ENCODE results near the gene COL12A1.

The COL12A1 gene

GRCh38 chr6:75176076-75176582, 29.7 kb downstream of the COL12A1 start:
- no peak for DNase-seq (ENCODE audit: low read depth)

DNA sequence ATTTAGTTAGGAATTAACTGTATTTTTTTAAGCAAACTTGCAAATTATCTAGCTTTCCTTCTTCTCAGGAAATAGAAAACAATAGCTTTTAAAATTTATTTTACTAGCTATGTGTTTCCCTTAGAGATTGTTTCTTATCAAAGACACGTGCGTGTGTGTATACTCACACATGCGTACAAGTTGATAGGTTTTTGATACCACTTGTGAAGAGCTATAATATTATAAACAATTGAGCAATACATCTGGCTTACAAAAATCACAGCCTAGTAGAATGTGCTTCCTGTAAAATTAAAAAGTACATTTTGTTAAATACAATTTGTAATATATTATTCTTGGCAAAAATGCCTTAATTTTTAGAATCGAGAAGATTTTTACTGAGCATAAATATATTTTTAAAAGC, 33.9 kb downstream of the COL12A1 start:
- no peak for DNase-seq (ENCODE audit: low read depth)

DNA sequence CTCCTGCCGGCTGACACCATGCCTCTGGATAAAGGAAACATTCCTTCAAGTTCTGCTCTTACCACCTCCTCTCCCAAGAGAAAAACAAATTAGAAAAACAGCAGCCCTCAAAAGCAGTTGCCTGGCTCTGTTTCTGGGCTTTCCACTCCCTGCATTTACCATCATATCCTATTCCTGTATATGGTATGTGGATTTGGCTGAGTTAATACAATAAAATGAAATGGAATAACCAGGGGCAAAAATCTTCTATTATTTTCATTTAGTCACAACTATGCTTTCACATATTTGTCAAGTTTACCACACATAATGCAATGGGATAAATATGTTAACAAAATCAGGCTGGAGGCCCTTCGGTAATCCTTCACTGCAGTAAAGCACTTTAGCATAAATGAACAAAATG, 34.3 kb downstream of the COL12A1 start:
- no peak for DNase-seq (ENCODE audit: low read depth)

DNA sequence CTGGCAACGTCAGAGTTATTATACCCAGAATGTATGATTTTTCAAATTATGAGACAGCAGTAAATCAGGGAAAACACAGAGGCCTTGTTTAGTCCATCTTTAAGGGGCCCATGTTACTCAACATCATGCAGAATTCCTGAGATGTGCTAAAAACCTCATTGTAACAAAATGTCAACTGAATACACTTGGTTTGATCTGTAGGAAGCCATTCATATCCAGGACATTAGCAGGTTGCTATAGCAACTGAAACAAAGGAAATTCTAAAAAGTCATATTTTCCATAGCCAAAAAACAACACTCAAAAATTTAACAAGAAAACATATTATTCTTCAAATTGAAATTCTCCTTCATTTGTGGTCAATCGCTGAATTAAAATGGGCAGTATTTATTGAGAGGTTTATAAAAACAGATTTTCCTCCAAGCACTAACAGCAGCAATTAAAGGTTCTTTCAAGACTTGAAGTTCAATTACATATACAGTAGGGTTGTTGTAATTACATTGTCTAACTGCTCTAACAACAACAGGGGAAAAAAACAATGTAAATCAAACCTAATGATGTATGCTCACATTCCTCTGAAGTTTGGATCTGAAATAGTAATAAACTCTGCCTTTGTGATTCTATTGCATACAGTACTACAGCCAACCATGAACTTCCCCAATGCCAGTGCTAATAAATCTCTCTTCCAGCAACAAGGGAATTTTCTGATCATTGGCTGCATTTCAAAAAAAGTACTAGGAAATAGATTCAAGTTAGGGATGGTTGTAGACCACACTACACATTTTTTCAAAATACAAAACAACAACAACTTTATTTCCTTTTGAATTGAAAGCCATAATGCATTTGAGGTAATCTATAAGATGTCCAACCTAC, 34.9 kb downstream of the COL12A1 start:
- no peak for DNase-seq (ENCODE audit: low read depth)

DNA sequence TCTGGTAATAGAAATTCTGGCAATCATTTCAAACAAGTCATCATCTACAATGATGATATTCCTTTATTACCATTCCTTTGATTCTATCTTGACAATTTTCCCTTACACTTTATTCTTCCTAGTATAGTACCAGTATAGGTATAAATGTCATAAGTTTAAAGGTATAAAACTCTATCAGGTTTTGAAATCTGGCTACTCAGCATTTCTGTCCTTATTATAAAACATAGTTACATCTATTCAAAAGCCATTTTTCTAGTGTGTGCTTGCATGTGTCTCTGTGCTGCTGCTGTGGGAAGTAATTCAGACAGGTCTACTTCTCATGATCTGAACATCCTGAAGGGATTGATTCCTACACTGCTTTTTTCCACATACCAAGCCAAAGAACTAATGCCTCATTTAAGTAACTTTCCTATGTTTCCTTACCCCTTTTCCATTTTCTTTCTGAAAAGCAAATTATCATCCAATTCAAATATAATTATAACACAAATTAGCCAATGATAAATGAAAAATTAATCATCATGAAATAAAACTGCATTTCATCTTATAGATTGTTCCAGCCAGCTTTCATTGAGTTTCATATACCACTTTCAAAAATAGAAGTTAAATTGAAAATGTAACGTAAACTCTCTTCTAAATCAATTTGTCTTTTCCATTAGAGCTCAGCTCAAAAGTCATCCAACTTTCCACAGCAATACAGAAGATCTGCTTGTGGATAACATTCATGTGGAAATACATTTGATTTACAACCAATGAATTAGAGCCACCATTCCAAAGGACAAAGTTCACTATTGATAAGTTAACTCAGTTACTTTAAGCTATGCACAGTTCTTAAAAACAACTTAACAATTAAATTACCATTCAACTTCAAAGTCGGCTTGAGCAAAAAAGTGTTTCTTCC, 35.9 kb downstream of the COL12A1 start:
- DNase-seq (ENCODE audit: low read depth): no peak

DNA sequence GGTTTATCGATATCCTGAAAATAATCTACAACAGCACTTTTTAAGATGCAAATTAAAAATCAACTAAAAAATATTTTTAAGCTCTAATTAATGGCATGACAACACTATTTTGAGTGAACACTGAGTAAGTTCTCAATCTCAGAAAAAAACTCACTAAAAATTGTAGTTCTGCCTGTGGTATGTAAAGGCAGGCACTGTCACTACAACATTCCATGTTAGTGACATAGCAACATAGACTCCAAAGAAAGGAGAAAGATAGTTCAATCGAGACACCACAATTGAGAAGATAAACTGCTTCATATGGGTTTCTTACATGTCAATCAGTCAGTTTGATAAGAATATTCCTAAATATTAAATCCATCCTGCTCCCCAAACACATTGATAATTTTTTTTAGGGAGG, 38.0 kb downstream of the COL12A1 start:
- no peak for DNase-seq (ENCODE audit: low read depth)

DNA sequence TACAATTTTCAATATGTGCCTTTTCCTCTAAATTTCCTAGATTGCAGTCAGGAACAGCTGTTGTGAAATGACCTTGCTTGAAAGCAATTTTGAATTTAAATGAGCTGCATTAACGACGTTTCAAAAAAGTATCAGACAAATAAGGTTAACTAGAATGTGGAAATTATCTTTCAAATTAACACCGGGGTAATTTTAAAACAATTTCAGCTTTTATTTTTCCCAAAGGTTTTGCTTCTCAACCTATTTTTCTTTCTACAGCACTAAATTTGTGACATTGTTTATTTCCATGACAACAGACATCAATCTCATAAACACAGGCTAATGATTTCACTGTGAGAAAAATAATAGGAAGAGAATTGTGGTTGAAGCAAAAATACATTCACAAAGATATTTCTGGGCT, 38.5 kb downstream of the COL12A1 start:
- DNase-seq (ENCODE audit: low read depth): no peak

DNA sequence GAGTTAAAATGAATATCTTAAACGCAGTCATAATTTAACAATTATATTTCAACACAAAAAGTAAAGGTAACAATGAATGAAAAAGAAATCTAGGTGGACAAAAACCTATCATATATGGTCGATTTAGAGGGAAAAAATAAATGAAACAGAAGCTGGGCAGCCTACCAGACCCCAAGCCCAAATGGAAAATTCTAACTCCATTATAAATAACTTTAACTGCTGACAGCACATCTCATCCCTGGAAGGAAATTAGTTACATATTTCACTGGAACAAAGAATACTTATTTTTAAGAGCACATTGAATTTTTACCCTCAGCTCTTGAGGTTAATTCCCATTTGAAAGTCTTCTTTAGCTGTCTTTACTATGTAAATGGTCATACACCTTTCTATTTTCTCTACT, 39.1 kb downstream of the COL12A1 start:
- no peak for DNase-seq (ENCODE audit: low read depth)

DNA sequence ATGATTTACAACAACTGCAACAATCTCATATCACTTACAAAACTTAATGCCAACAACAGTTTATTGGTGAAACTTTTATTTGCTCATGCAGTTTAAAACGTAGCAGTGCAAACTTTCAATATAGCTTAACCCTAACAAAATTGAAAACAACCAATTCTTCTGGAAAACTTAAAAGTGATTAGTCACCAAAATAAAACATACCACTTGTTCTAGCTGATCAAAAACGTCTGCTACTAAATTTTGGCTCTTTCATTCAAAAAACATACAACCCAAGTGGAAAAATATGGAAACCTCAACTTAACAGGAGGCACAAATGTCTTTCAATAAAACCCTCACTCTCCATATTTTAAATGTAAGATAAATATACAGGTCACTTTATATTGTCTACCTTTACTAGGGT, 39.6 kb downstream of the COL12A1 start:
- DNase-seq (ENCODE audit: low read depth): no peak

- no peak for DNase-seq (ENCODE audit: low read depth)
Observed at GRCh38 chr6:75158176-75158575, 47.7 kb downstream of the COL12A1 start.

- DNase-seq (ENCODE audit: low read depth): no peak
Observed at GRCh38 chr6:75157336-75157735, 48.5 kb downstream of the COL12A1 start.

- no peak for DNase-seq (ENCODE audit: low read depth)
Observed at GRCh38 chr6:75156186-75156878, 49.5 kb downstream of the COL12A1 start.

DNA sequence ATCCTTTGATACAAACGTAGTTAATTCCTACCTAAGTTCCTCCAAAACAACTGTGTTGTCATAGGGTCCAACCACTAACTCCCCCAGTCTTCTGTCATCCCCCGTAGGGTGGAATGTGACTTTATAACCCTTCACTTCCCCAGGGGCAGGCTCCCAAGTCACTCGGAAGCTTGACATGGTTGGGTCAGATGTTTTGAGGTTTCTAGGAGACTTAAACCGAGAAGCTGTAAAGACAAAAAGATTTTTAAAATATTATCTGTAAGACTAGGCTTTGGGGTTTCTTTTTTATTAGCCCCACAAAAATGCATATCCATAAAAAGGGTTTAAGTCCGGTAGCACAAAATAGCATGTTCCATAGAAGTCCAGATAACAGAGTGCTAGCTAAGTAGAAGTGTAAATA, 50.2 kb downstream of the COL12A1 start:
- DNase-seq (ENCODE audit: low read depth): no peak

DNA sequence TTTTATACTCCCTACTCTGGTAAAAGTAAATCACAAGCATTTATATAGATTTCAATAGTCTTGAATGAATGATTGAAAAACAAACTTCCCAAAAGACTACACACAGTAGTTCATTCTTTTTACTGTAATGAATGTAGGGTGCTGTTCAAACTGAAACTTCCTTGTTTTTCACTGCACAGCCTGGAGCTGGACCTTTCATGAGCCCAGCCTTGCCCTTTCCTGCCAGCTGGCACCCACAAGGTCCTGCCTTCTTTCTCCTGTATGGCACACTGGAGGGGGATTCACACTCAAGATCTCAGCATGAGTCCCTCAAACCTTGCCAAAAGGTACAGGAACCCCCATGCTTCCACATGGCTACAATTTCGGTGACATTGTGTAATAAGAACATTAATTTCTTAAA, 50.9 kb downstream of the COL12A1 start:
- no peak for DNase-seq (ENCODE audit: low read depth)

GRCh38 chr6:75150685-75151412, 55.0 kb downstream of the COL12A1 start:
- no peak for DNase-seq (ENCODE audit: low read depth)

DNA sequence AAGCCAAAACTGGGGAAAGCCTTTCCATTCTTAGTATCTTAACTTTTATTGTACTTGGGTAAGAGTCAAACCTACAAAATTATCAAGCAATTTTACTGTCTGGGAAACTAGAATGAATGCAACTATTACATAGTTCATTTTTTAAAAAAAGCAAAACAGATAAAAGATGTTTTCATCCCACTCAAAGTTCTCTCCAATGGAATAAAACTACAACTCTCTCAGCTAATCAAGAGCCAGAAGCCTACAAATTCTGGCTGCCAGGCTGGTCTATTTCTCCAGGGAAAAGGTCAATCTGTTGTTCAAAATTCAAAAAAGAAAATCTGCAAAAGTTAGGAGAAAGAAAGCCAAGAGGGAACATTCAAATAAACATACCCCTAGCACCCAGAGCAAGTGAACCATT, 56.2 kb downstream of the COL12A1 start:
- DNase-seq (ENCODE audit: low read depth): no peak

DNA sequence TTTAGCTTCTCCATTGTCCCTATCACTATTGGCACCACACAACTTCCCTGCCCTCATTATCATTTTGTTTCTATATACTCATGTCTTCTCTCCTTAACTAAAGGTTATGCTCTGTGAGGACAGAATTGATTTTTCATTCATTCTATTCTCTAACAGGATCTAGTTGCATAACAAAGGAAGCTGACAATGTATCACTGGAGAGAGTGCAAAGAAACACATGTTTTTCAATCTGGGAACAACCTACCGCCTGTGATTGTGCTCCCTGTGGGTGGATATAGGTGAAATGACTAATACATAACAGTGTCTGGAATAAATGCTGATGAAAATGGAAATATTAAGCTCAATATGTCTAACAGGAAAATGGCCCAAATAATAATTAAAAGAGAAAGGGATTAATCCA, 56.6 kb downstream of the COL12A1 start:
- DNase-seq (ENCODE audit: low read depth): no peak

DNA sequence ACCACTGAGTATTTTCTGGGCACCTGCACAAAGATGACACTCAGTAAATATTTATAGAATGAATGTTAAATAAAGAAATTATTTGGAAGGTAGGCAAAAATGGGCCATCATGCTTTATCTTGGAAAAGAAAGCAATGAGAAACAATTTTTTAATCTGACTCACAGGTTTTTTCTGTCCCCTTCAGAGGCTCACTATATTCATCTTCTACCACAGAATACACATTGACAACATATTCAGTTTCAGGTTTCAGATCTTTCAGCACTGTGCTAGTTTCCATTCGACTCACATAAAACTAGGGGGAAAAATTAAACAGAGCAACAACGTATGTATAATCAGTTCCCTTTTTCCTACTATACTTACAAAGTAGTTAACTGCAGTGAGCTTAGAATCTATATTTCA, 58.3 kb downstream of the COL12A1 start:
- DNase-seq (ENCODE audit: low read depth): no peak

DNA sequence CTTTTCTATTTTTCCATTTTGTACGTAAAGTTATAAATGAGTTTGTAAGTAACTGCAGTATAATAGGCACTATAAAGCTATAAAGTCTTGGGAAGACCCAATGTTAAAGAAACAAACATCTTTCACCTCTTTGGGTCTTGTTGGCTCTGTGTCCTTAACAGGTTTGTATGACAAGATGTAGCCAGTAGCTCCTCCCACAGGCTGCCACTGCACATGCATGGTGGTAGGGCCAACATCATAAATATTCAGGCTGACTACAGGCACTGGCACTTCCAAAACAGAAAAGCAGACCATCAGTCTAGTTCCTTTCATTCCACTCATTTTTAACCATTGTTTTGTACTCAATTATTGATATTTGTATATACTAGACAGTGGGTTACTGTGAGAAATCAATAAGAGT, 59.9 kb downstream of the COL12A1 start:
- no peak for DNase-seq (ENCODE audit: low read depth)

- no peak for DNase-seq (ENCODE audit: low read depth)
Observed at GRCh38 chr6:75145211-75145610, 60.6 kb downstream of the COL12A1 start.

GRCh38 chr6:75144386-75144785, 61.5 kb downstream of the COL12A1 start:
- DNase-seq (ENCODE audit: low read depth): no peak

- no peak for DNase-seq (ENCODE audit: low read depth)
Observed at GRCh38 chr6:75143191-75143590, 62.7 kb downstream of the COL12A1 start.
